Stimulated activated CD8-positive, alpha-beta memory T cell treated with anti-CD3 and anti-CD28 coated beads, Interleukin-12 subunit alpha, Interleukin-12 subunit beta, amount 100 ng/mL, for 24 hours (primary cell): ENCODE data around the gene KANSL1.

Experiments used
- DNase-seq: peaks from one replicate; pipeline ENCODE4 v3.0.0-alpha.2; 2020; ENCODE audit errors: extremely low read depth

Gene KANSL1

DNA sequence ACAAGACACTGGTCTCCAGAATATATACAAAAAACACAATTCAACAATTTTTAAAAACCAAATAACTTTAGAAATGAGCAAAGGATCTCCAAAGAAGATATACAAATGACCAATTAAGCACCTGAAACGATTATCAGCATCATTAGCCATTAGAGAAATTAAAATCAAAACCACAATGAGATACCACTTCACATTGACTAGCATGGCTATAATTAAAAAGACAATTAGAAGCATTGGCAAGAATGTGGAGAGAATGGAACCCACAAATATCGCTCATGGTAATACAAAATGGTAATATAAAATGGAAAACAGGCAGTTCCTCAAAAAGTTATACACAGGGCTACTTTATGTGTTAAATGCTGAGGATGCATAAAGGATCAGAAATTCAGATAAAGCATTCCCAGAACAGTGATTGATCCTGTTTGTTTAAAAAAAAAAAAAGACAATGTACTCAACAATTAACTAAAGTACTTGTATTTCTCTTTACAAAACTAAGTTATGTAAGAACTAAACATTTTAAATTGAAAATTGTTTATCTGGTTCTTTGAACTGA, 52.5 kb downstream of the KANSL1 start:
- no peak for DNase-seq

DNA sequence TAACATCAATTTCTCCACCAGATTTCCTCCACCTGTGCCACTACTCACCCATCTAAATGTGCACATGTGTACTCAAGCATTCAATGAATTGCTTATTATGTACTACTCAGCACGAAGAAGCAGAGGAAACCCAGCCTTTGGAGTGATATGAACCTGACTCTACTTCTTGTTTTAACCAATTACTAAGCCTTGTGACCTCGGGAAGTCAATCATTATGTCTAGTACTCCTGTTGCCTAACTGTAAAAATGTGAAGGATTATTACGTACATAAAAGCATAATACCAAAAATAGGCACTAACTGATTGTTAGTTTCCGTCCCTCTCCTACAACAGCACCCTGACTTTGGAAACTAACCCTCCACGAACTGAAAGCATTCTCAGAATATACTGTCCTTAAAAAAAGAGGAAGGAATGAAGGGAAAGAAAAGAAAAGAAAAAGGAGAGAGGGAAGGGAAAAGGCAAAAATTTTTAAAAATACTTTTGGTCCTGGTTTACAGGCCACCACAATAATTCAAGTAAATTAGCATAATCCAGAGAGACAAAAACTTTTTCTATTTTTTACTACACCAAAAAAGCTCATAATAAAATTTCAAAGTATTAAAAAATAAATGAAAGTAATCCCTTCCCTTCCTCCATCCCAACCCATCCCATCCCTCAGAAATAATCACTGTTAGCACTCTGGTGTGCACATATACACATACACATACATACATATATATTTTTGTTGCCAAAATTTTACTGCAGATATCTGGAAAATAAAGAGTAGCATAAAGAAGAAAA, 53.6 kb downstream of the KANSL1 start:
- DNase-seq = no peak

DNA sequence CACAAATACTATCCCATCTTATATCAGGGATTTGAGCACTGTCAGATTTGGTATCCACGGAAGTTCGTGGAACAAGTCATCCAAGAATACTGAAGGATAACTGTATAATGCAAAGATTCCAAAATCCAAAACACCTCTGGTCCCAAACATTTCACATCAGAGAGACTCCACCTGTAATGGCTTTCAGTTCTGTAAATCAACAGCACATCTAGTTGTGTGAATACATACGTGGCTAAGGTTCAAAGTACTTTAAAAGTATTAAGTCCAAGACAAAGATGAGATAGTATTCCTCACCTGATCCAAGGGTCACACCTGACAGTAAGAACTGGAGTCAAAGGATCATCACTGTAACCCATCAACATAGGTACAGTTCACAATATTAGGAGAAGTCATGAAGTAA, 54.8 kb downstream of the KANSL1 start:
- no peak for DNase-seq

GRCh38 chr17:46136820-46137219, 56.4 kb downstream of the KANSL1 start:
- no peak for DNase-seq

DNA sequence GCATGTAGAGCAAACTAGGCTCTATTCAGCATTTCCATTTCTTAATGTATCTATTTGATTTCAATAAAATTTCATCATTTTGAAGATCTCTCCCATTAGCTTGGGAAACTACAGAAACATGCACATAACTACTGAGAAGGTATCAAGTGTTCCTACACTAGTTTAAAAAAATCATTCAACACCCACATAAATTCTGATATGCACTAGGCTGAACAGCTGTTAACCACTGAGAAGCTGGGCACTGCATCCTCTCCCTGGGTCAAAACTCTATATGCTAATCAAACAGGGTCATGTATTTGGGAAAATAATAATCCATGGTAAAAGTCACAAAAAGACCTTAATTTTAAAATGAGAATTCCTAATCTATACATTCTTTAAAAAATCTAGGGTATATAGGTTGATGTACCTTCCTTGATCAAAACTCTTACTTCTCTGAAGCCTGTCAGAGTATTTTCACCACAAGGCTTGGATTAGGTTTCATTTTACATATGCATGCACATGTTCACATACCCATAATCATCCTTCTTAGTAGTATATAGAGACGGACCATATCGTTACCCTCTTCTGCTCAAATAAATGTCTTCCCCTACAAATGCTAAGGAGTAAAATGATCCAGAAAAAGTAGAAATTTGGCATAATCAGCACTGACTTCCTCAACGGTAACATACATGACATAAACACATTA, 57.2 kb downstream of the KANSL1 start:
- no peak for DNase-seq

GRCh38 chr17:46135126-46135812, 58.0 kb downstream of the KANSL1 start:
- no peak for DNase-seq

- no peak for DNase-seq
Observed at GRCh38 chr17:46129302-46129701, 63.9 kb downstream of the KANSL1 start.

- DNase-seq = no peak
Observed at GRCh38 chr17:46128453-46128852, 64.8 kb downstream of the KANSL1 start.

DNA sequence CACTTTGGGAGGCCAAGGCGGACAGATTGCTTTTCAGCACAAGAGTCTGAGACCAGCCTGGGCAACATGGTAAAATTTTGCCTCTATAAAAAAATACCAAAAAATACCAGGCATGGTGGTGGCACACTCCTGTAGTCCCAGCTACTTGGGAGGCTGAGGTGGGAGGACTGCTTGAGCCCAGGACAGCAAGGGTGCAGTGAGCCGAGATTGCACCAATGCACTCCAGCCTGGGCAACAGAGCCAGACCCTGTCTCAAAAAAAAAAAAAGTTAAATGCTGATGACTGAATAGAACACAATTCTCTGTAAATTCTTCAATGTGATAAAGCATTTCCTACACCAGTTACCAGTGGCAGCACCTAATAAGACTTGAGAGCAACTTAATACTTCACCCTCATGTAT, 65.7 kb downstream of the KANSL1 start:
- no peak for DNase-seq

- no peak for DNase-seq
Observed at GRCh38 chr17:46126840-46127239, 66.4 kb downstream of the KANSL1 start.

GRCh38 chr17:46125831-46126230, 67.4 kb downstream of the KANSL1 start:
- no peak for DNase-seq

GRCh38 chr17:46124695-46125592, 68.3 kb downstream of the KANSL1 start:
- DNase-seq = no peak

DNA sequence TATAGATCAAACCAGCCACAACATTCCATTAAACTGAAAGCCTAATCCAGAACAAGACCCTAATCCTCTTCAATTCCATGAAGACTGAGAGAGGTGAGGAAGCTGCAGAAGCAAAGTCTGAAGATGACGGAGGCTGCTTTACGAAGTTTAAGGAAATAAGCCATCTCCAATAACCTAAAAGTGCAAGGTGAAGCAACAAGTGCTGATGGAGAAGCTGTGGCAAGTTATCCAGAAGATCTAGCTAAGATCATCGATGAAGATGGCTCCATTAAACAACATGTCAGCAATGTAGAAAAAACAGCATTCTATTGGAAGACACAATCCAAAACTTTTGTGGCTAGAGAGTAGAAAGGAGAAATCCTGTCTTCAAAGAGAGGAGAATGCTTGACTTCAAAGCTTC, 69.6 kb downstream of the KANSL1 start:
- DNase-seq = no peak

DNA sequence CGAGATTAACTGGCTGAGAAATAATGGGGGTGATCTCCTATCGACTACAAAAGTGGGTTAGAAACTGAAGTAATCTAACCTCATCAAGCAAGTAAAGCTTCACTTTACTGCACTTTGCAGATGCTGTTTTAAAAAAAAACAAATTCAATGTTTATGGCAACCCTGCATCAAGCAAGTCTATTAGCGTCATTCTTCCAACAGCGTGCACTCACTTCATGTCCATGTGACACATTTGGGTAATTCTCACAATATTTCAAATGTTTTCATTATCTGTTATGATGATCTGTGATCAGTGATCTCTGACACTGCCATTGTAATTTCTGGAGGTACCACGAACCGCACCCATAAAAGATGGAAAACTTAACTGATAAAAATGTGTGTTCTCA, 70.8 kb downstream of the KANSL1 start:
- no peak for DNase-seq

DNA sequence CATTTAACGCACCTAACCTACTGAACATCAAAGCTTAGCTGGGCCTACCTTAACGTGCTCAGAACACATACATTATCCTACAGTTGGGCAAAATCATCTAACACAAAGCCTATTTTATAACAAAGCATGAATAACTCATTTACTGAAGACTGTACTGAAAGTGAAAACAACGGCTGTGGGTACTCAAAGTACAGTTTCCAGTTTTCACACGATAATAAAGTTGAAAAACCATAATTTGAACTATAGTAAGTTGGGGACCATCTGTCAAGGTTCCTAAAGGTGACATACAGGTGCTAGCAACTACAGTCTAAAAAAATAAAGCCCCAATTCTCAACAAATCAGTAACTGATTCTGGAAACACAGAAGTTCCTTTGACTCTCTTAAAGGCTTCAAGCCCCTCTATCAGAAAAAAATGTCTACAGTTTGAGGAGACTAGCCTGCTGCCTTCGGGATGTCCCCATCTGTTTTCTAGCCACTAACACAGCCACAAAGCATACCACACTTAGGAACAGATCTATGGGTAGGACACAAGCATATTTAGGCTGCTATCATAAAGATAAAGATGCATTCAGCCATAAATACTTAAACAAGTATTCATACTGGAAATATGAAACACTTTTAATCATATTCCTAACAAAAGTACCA, 71.3 kb downstream of the KANSL1 start:
- no peak for DNase-seq

- DNase-seq = no peak
Observed at GRCh38 chr17:46121165-46121764, 72.0 kb downstream of the KANSL1 start.

- DNase-seq = no peak
Observed at GRCh38 chr17:46120537-46120936, 72.7 kb downstream of the KANSL1 start.

DNA sequence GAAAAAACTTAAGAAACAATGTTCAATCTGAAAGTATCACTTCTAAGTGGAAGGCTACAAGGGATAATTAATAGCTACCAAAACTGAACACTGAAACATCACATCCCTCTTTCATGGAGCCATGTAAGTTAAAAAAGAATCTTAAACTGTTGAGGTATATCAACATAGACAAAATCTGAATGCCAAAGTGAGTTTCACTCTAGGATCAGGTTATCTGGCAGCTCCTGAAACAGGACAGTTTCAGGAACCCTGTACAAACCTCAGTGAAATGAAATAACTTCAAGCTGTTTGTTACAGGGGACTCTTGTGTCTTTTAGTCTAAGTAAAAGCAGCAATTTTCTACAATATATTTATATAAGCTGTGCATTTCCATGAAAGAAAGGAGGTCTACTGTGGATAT, 73.2 kb downstream of the KANSL1 start:
- no peak for DNase-seq

DNA sequence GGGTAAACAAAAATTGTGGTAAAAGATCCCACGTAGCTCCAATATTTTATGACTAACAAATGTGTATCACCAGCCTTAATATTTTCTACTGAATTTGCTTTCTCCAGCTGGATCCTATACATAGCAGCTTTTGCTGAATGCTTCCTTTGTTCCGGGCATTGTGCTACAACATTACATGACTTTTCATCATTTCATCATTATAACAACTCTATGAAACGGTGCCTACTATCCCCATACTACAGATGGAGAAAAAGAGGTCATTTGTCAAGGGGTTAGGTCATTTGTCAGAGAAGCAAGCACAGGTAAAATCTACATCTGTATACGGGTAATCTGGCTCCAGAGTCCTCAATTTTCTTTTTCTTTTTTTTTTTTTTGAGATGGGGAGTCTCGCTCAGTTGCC, 74.3 kb downstream of the KANSL1 start:
- DNase-seq = no peak

DNA sequence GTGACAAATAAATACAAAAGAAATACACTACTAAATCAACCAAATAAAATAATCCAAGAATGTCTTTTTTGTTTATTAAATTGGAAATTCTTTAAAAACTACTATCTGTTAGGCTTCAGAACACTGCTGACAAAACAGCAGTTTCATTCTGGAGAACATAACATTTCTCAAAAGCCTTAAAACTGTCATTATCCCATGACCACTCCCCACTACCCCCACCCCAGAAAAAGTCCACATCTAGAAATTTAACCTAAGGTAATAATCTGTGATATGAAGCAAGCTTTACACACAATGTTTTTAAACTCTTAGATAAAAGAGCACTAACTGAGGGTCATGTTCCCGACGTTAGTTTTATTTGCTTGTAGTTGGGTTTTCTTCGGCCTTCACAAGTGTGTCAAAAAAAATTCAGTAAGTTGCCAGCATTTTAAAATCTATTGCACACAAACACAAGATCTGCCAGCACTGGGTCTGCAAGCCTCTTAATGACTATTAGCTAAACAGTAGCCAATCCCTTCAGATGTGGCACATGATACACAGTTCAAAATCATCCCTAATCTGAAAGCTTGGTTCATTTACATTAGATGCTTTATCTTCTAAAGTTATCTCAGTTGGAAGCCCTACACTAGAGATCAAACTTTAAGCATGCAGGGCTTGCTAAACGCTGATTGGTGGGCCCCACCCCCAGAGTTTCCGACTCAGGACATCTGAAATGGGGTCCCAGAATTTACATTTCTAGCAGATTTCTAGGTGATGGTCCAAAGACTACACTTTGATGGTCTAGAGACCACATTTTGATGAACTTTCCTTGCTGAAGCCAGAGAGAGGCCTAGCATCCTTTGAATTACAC, 75.2 kb downstream of the KANSL1 start:
- DNase-seq = no peak
